Activated CD8-positive, alpha-beta memory T cell treated with anti-CD3 and anti-CD28 coated beads, Interleukin-2, amount 50 U/mL, for 4 hours (primary cell): ENCODE measurements around the gene RWDD4.
"Not testable (repeated sequence)": the region's sequence is repeated elsewhere in the genome, so short reads cannot be mapped to it uniquely, and the experiment has no call there.

Experiments
- DNase-seq: peaks from one replicate; pipeline ENCODE4 v3.0.0-alpha.2; 2020

Gene RWDD4

DNA sequence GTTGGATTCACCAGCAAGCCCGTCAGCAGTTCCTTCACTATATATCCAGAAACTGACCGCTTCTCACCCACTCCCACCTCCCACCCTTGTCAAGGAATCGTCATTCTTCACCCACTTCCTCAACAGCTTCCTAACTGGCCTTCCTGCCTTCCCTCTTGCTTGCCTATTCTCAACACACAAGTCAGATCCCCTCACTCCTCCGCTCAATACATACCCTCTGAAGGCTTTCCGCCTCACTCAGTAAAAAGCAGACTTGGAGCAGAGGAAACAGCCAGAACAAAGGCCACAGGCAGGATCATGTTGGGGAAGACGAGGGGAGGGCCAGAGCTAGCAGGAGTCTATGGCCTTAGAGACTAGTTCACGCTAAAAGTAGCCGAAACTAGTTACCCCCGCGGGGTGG is 23.7 kb downstream of the RWDD4 start:
- no peak for DNase-seq

DNA sequence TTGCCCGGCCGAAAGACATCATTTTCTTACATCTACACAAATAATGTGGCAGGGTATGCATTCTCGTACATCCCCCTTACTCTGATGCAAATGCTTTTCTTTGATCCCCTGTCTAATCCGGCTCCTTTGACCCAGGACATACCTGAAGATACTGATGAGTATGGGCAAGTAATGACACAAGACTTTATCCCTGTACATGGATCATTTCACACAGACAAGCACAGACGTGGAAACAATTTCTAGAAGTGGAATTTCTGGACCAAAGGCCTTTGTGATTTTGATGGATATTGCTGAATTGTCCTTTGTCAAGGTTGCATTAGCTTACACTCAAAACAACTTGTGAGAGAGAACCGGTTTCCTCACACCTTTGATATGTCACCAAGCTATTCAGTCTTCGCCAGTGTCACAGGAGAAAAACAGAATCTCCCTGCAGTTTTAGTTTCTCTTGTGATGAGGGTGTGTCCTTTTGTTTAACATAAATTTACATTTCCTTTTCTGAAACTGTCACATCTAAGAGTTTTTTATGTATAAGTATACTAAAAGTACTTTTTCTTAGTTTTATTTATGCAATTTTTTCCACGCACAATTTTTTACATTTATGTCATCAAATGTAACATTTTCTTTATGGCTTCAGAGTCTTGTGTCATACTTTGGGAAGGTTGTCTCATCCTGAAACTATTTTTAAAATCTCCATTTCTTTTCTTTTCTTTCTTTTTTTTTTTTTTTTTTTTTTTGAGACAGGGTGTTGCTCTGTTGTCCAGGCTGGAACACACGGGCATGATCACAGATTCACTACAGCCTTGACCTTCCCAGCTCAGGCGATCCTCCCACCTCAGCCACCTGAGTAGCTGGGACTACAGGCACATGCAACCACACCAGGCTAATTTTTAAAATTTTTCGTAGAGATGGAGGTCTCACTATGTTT is 25.2 kb downstream of the RWDD4 start:
- DNase-seq: no peak

DNA sequence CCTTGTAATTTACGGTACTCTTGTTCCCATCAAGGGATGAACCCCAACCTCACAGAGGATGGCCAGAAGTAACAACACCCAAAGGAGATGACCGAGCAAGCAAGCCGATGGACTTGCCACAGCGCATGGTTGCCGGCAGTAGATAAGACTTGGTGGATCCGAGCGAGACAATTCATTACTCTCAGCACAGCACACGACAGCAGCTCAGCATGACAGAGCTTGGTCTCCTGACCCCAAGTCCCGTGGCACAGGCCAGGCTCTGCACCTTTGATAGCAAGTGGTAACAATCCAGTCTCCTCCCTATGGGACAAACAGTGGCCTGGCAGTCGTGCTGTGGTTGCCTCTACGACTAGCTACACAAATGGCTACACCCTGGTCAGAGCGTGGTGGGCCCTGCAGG is 26.3 kb downstream of the RWDD4 start:
- no peak for DNase-seq

DNA sequence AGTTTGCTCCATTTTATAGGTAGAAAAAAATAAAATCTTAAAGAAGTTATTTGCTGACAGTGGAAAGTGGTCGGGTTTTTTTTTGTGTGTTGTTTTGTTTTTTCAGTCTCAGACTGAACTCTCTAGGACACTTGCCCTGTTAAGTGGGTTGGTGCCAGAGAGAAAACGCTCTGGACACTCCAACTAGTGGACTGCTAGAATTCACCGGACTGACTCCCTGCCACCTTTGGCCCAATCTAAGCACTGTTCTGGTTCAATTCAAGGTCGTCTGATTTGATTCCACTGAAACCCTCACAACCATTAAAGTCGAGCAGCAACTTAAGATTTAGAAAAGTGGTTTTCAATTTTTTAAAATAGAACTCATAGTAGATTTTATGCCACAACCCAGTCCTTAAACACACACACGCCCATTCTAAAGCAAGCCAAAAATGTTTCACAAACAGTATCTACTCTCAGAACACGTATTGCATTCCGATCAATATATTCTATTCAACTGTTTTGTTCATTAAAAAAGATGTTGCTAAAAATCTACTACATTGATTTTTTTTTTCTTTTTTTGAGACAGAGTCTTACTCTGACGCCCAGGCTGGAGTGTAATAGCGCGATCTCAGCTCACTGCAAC is 27.3 kb downstream of the RWDD4 start:
- DNase-seq: no peak

DNA sequence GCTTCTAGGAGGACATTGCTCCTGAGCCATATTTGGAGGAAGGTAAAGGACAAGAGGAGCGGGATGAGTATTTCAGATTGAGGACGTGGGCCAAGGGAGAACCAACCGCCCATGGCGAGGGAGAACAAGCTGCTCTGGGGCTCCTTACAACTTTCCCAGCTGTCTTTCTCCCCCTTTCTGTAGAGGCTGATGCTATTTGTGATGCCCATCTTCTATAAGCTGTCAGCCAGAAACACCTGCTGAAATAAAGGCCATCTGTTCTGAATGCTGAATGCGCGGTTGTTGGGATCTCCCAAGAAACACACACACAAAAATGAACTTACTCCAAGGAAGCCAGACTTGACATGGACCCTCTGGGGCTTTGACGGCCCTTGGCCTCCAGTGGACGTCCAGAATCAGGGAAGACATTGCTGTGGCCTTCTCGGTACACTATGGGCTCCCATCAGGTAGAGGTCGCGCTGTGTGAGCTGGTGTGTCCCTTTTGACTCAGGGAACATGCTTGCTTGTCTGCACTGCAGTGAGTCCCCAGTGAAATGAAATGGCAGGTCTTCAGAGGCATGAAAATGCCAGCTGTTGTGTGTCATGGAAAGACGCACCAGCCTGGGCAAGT is 30.9 kb downstream of the RWDD4 start:
- DNase-seq: no peak

DNA sequence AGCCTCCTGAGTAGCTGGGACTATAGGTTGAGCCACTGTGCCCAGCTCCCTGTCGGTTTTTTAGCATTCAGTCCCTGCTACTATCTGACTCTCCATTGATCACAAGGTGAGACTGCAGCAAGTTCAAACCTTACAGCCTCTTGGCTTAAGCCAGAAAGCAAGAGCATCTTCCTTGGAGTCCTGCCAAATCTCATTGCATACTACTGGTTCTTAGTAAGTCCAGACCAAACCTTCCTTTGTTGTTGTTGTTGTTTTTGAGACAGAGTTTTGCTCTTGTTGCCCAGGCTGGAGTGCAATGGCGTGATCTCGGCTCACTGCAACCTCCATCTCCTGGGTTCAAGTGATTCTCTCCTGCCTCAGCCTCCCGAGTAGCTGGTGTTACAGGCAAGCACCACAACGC is 31.7 kb downstream of the RWDD4 start:
- not testable (repeated sequence) for DNase-seq

DNA sequence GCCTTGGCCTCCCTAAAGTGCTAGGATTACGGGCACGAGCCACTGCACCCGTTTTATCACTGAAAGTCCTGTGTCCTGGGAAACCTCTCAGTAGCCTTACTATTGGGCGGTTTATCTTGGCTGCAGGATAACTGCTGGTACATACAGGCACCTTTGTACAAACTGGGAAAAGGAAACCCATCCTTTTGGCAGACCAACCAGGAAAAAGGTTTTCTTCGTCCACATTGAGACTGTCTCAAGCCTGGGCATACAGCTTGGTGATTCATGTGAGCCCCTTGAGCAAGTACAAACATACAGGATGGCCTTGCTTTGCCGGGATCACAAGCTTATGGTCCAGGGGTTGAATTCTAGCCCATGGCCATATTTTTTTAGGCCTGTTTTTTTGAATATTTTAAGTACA is 32.8 kb downstream of the RWDD4 start:
- DNase-seq: no peak

DNA sequence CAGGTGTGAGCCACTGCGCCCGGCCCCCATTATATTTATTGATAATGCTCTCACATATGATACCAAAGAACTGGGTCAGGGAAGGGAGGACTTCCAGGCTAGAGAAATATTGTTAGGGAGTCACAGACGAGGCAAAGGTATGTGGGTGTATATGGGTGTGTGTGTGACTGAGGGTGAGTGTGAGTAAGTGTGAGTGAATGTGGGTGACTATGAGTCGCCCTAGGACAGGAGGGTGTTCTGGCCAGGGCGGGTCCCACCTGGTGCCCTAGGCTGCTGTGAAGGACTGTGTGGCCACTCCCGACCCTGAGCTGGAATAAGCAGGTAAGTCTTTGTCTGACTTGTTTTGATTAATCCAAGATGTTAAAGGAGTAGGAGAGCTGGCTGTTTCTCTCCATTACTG is 34.4 kb downstream of the RWDD4 start:
- no peak for DNase-seq

DNA sequence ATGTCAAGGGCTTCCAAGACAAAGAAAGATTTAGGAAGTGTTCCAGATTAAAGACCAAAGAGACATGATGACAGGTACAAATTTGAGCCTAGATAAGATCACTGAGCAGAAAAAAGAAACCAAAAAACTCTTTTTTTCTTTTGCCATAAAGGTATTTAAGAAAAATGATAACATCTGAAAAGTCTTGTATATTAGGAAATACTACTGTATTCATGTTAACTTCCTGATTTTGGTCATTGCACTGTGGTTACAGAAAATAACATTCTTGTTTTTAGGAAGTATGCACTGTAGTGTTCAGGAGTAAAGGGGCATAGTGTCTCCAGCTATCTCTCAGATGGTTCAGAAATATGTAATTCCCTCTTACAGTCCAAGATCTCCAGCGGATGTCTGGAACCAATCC is 37.1 kb downstream of the RWDD4 start:
- no peak for DNase-seq

DNA sequence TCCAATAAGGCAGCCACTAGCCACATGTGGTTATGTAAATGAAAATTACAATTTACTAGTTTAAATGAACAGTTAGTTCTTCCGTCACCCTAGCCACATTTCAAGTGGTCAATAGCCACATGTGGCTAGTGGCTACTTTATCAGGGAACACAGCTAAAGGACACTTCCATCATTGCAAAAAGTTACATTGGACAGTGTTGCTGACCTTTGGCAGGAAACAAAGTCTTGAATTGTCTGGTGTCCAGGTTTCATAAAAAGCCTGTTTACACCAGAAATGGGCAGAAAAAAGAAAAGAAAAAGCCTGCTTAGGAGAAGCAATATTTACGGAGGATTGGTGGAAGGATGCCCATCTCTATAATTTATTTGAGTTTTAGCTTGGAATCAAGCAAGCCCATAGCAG is 38.6 kb downstream of the RWDD4 start:
- DNase-seq: no peak

DNA sequence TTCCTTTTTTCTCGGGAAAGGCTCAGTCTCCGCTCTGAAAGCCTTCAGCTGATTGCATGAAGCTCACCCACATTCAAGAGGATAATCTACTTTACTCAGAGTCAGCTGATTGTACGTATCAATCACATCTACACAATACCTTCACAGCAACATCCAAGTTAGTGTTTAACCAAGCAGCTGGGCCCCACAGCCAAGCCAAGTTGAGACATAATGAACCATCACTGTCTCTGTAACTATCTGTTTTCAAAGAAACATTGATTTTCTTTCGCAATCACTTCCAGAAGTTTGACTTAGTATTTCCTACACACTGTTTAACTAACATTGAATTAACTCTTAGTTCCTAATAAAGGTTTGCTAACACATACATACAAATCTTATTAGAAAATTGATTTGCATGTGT is 40.3 kb downstream of the RWDD4 start:
- no peak for DNase-seq

DNA sequence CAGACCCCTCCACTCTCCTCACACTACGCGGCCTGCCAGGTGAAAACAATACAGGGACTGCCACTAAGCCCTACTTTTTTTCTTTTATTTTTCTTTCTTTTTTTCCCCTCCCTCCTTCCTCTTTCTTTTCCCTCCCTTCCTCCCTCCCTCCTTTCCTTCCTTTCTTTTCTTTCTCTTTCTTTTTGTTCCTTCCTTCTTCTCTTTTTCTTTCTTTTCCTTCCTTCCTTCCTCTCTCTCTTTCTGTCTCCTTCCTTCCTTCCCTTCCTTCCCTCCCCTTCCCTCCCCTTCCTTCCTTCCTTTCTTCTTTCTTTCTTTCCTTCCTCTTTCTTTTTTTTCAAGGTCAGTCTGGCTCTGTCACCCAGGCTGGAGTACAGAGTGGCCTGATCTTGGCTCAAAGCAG is 41.9 kb downstream of the RWDD4 start:
- DNase-seq: no peak

DNA sequence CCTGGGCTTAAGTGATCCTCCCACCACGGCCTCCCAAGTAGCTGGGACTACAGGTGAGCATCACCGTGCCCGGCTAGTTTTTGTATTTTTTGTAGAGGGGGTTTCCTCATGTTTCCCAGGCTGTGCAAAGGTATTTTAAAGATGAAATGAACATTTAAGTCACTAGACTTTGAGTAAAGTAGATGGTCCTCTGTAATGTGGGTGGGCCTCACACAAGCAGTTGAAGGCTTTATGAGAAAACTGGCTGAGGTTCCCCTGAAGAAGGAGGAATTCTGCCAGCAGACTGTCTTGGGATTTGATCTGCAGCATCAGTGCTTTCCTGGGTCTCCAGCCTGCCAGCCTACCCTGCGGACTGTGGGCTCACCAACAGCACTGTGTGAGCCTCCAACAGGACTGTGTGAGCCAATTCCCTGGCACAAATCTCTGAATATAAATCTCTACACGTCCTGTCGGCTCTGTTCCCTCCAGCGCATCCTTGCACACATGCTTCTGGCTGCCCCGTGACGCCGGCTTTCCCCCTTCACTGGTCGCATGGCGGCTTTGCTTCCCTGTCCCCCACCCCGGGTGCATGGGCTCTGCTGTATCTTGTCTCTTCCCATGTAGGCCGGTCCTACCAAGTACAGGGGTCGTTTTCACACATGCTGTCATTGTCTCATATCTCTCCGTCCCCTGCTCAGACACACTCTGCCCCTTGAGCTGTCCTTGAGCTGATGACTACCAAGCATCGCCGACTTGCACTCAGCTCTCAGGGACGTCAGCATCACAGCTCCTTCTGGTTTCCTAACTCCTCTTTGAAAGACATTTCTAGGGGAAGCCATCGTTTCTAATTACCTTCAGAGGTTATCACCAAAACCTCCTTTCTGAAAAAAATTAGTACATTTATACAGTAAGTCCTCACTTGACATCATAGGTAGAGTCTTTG is 46.4 kb downstream of the RWDD4 start:
- DNase-seq: no peak

DNA sequence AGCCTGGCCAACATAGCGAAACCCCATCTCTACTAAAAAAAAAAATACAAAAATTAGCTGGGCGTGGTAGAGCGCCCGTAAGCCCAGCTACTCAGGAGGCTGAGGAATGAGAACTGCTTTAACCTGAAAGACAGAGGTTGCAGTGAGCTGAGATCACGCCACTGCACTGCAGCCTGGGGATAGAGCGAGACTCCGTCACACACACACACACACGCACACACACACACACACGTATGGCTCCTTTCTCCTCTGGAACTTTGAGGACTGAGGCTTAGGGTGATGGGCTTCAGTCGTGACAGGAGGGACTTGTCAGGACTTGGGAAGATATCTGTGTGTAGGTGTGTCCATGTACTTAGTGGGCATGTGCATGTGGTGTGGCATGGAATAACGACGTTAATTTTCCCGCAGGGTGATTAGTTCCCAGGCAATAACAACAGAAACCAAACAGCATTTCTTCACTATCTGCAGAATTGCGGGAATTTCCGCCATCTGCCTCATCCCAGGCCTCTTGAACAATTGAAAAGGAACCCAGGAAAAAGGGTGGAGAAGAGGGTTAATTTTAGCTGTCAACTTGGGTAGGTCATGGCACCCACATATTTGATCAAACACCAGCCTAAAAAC is 47.7 kb downstream of the RWDD4 start:
- DNase-seq: no peak

DNA sequence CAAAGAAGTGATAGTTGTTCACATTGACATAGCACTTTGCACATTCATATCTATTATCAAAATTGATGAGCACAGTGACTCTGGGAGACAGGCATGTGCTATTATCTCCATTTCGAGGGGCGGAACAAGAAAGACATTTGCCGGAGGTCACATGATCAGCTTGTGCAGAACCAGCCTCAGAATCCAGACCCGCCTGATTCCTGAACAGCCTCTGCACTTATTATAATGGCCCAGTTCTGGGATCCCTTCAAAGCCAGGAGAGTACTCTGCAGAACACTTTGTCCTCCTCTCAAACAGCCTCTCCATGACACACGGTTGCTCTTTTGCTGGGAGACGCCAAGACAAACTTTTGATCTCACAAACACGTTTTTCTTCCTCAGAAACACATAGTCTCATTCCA is 48.4 kb downstream of the RWDD4 start:
- DNase-seq: no peak

DNA sequence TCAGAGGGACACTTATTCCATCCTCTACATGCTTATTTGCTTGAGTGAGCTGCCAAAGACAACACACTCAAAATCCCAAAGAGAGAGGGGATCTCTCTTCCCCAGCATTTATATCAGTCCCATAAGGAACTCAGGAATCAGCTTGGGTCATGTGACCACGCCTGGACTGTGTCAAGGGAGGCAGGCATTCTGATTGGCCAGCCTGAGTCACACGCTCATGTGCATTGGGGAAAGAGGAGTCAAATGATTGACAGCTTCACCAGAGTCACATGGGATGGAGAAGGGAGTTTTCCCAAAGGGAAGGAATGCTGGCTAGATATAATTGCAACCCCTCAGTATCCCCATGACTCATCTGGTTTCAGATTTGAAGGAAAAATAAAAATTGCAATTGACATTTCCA is 49.0 kb downstream of the RWDD4 start:
- no peak for DNase-seq

DNA sequence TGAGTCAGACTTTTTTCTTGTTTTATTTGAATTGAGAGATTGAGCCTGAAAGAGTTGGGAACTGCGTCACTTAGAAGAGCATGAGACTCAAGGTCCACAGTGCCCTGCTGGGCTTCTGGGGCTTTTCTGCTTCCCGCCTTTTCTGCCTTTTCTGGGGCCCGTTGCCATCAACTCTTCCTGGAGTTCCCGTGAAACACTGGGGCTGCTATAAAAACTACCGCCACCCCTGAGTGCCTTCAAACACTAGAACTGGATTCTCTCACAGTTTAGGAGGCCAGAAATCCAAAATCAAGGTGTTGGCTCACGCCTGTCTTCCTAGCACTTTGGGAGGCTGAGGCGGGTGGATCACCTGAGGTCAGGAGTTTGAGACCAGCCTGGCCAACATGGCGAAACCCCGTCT is 49.8 kb downstream of the RWDD4 start:
- no peak for DNase-seq

DNA sequence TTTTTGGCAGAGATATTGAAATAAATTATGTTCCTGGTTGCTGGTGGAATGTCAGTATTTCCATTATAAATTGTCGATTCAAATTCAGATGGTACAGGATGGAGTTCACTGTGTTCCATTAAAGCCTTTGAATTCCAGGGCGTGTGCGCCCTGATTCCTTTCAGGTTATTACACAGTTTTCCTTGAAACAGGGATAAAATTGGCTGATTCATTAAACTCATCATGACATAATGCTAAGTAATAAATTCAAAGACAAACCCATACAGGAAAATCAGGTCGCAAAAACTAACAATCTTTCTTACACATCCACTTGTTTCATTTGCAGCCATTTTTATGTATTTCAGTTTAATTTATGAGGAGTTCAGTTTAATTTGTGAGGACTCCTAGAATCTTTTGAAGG is 51.1 kb downstream of the RWDD4 start:
- no peak for DNase-seq

DNA sequence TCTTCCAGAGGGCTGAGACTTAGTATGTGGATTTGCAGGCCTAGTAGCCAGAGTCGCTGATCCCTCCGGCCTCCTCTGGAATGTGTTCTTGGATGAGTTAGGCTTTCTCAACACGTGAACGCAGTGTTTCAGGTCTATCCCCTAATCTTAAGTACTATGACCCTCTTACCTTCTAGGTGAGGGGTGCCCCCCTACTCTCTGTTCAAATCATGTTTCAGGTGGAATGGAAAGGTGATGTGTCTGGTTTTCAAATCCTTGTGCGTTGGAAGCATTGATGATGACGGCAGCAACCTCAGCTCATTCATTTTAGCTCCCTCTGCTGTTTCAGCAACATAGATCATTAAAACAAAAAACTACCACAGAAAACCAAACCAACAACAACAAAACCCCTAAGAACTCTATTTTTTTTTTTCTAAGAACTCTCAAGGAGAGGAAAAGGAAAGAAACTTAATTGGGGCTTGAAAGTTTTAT is 56.4 kb downstream of the RWDD4 start:
- no peak for DNase-seq

DNA sequence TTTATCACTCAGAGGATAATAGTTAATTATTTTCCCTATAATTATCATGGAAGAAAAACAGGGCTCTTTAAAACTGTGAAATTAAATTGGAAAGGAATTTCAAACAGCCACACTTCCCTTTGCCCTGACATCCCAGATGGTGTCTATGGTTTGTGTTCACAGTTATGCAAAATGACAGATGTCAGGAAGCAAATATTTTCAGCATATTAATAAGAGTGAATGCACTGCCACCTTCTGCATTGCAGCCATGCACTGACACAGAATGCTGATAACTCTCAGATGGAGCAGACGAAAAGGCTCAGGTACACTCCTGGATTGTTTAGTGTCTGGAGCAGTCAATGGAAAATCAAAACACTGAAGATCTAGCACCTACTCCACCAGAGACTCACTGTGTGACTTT is 57.6 kb downstream of the RWDD4 start:
- no peak for DNase-seq

DNA sequence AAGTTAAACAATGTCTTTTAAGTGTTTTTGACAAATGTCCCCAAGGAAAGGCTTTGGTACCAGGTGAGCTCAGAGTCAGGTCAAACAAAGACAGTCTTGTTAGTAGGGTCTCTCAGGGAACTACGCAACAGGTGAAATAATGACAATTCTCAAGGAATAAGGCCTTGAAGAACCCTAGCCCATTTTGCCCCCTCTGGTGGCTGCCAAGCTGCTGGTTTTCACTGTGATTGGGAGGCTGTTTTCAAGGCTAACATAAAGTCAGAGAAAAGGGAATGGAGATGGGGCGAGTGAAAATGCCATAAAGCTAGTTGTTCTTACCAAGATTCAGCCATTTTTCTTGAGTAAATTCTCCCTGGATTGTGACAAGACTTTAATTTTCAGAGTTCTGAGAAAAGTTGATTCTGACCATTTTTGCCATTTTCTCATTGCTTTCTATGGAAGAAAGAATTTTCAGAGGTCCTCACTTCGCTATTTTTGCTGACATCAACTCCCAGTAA is 58.7 kb downstream of the RWDD4 start:
- no peak for DNase-seq

DNA sequence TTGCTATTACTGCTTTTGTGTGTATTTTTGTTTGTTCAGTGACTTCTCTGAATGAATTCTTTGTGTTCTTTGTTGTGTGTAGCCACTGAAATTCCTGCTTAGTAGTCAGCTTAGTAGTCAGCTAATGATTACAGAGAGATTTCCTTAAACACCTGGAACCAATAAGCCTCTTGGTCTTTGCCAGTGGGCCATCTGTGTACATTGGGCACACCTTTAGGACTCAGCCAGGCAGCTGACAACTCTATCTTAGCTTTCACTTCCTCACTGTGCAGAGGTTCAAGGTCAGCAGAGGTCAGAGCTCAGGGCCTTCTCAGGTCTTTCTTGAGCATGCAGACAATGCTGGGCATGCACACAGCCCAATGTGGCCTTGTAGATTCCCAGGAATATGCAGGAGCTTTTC is 59.3 kb downstream of the RWDD4 start:
- DNase-seq: no peak
